HG03558 (cell line): ENCODE data around the gene TMPO.
"Not testable (repeated sequence)": the region's sequence is repeated elsewhere in the genome, so short reads cannot be mapped to it uniquely, and the experiment has no call there.

Source experiments
- ATAC-seq: cut with Tn5 transposase; IDR thresholded peaks from one replicate; pipeline ENCODE4 v1.9.1; 2021; ENCODE audit warnings: moderate number of reproducible peaks; ENCODE audit not compliant: unreplicated experiment; ENCODE audit errors: extremely low read depth

The TMPO gene

DNA sequence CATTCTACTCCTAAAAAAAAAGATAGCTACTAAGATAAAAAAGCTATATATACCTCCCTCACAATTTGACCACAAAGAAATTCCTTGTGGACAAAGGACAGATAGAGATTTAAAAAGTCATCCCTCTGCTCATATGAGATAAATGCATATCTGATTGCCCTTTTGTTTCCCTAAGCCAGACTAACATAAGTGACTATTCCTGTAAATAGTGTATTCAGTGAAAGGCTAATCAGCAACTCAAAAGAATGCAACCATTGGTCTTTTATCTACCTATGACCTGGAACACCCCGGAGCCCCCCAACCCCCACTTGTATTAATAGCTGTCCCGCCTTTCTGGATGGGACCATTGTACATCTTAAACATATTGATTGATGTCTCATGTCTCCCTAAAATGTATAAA lies 6.3 kb upstream of the TMPO start:
- ATAC-seq: no peak

- ATAC-seq: not testable (repeated sequence)
These were observed 3.6 kb upstream of the TMPO start for GRCh38 chr12:98511806-98512205.

DNA sequence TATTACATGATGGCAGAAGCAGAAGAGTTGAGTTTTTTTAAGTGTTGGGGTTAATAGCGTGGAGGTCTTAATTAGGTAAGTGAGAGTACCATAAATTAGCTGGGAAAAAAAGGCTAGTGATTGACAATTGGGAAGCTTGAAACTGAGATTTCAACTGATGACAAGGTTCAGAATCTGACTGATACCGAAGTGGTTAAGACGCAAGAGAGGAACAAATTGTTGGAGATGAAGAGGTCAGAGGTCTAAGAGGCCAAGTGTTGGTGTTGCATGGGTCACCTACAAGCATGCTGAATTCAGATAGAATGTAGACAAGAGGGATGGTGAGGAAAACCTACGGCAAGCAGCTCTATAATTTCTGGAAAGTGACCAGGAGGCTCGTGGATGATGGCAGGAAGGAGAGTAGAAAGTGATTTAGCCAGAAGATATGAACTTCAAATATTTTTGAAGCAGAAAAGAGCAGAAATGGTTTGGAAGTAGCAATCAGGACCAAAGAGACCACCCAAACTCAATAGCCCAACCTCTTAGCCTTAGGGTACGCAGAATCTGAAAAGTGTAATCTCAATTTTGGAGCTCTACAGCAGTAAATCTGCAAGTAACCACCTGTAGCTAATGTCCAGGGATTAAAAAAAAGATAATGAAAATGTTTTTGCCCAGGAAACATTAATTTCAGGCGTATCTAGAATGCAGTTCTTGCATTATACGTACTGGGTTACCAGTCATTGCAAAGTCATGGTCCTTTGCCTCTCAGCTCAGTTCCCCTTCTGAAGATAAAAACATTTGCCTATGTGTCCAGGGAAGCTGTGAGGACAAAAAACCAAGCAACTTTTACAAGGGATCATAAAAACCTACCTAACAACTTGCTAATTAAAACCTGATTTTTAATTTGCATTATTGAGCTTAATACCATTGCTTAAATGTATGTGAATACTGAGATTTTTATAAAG lies 1.7 kb upstream of the TMPO start:
- ATAC-seq: no peak

GRCh38 chr12:98514982-98515286 lies 456 bp upstream of the TMPO start:
- ATAC-seq: no peak

DNA sequence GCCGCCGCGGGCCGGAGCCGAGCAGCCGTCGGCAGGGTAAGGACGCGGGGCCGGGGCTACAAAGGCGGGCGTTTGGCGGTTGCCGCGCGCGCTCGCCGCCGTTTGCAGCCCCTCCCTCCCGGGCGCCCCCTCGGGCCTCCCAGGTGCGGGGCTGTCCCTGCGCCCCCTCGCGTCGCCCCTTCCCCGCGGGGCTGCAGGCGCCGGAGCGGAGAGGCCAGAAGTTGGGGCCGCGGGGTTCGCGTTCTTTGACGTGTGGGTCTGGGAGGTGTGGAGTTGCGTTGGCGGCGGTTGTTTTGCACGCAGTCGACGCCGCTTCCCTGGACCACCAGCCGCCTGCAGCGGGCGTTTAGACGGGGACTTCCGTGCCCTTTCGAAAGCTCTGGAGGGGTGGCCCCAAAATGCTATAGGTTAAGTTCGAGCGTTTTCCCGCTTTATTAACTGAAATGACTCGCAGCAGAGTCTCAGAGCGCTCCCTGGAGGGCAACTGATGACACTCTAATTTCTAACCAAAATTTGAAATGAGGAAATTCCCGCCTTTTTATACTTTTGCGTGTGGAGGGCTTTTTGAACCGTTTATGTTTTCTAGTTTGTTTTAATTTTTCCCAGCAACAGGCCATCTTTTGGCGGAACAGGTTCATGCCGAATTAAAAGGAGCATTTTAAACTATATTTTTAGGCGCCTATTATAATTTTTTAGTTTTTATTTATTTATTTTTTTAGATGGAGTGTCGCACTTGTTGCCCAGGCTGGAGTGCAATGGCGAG lies 902 bp downstream of the TMPO start:
- ATAC-seq: peak; percentile 39

DNA sequence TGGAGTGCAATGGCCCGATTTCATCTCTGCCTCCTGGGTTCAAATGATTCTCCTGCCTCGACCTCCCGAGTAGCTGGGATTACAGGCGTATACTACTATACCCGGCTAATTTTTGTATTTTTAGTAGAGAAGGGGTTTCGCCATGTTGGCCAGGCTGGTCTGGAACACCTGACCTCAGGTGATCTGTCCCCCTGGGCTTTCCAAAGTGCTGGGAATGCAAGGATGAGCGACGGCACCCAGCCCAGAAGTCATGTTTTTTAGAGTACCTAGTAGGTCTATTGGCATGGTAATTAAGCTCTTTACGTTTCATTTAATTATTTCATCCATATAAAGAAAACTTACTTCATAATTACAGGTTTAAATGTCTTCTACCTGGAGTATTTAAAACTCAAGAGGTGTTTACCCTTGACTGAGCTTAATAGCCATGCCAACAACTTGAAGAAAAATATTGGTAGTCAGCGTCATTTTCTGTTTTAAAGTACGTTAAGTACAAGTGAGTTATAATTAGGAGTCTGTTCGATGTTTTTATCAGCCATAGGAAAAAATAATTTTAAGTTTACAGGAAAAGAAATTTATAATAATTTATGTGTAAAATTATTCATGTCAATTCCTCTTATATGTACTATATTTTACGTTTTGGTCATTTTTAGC lies 4.0 kb downstream of the TMPO start:
- no peak for ATAC-seq

DNA sequence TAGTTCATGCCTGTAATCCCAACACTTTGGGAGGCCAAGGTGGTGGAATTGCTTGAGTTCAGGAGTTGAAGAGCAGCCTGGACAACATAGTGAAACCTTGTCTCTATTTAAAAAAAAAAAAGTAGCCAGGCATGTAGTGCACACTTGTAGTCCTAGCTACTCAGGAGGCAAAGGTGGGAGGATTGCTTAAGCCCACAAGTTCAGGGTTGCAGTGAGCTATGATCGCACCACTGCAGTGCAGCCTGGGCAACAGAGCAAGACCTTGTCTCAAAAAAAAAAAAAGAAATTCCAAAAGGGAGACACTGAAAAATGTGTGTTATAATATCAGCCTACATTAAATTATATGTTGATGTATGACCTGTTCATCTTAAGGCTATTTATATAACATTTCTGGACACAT lies 14.7 kb downstream of the TMPO start:
- ATAC-seq: no peak

GRCh38 chr12:98532687-98533304 lies 17.4 kb downstream of the TMPO start:
- ATAC-seq: no peak

DNA sequence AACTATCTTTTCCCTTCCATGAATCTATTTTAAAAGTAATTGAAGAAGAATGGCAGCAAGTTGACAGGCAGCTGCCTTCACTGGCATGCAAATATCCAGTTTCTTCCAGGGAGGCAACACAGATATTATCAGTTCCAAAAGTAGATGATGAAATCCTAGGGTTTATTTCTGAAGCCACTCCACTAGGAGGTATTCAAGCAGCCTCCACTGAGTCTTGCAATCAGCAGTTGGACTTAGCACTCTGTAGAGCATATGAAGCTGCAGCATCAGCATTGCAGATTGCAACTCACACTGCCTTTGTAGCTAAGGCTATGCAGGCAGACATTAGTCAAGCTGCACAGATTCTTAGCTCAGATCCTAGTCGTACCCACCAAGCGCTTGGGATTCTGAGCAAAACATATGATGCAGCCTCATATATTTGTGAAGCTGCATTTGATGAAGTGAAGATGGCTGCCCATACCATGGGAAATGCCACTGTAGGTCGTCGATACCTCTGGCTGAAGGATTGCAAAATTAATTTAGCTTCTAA lies 18.4 kb downstream of the TMPO start:
- no peak for ATAC-seq

DNA sequence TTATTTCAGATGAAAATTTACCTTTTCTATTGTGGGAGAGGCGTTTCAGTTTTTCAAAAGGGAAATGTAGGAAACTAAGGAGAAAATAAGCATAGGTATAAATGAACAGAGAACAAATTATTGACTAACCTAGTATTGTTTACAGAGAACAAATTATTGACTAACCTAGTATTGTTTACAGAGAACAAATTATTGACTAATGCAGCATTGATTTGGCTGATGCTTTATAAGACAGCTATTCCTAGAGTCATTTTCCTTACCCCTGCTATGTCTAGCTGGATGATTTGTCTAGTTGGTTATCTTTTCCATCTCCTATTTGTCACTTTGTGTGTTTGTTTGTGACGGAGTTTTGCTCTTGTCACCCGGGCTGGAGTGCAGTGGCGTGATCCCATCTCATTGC lies 22.6 kb downstream of the TMPO start:
- no peak for ATAC-seq

GRCh38 chr12:98543701-98544100 lies 28.3 kb downstream of the TMPO start:
- no peak for ATAC-seq

- no peak for ATAC-seq
These were observed 29.4 kb downstream of the TMPO start for GRCh38 chr12:98544751-98545150.

GRCh38 chr12:98549371-98550110 lies 34.2 kb downstream of the TMPO start:
- no peak for ATAC-seq

- ATAC-seq: no peak
These were observed 36.4 kb downstream of the TMPO start for GRCh38 chr12:98551787-98552186.

GRCh38 chr12:98558097-98558496 lies 42.7 kb downstream of the TMPO start:
- ATAC-seq: not testable (repeated sequence)

DNA sequence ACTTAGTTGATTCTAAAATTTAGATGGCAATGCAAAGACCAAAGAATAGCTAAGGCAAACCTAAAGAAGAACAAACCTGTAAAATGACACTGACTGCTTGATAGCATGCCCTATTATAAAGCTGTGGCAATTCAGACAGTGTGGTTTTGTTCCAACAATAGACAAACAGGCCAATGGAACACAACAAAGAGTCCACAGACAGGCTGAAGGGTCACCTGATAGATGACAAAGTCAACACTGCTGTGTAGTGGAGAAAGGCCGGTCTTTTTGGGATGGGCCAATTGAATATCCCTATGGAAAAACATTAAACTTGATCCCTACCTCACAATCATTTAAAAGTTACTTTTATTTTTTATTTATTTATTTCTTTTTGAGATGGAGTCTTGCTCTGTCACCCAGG lies 44.3 kb downstream of the TMPO start:
- ATAC-seq: no peak

DNA sequence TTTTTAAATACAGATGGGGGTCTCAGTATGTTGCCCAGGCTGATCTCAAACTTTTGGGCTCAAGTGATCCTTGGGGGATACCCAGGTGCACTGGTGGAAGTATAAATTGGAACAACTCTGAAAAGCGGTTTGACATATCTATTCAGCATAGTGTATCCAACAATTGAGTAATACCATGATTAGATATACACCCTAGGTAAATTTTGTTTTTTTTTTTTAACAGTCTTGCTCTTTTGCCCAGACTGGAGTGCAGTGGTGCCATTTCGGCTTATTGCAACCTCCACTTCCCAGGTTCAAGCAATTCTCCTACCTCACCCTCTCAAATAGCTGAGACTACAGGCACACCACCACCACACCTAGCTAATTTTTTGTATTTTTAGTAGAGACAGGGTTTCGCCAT lies 46.5 kb downstream of the TMPO start:
- no peak for ATAC-seq

- no peak for ATAC-seq
These were observed 56.6 kb downstream of the TMPO start for GRCh38 chr12:98572010-98572409.

DNA sequence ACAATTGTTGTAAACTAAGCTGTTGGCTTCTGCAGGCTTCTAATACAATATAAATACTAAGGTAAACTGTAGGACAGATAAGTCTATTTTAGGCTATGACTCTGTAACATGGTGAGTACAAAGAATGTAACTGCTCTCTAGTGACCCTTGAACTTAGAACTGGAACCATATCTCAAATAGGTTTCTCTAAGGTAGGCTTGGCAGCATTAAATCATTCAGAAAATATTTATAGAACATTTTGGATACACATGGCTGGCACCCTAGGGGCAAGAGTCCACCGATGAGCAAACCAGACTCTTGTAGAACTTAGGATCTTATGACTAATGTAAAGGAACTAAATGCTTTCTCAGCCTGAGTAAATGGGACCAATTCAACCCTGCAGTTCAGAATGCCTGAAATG lies 58.7 kb downstream of the TMPO start:
- ATAC-seq: no peak

DNA sequence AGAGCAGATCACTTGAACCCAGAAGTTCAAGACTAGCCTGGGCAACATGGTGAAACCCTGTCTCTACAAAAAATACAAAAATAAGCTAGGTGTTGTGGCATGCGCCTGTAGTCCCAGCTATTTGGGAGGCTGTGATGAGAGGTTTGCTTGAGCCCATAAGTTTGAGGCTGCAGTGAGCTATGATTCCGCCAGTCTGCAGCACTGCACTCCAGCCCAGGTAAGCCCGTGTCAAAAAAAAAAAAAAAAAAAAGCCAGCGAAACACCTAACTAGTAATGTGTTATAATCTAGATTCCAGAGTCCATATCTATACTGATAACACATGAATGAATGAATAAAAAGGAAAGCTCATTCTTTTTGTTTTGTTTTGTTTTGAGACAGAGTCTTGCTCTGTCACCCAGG lies 59.6 kb downstream of the TMPO start:
- ATAC-seq: no peak
